Memory B cell (primary cell): Measurements from ENCODE around the gene SLC9A9.
A peak's percentile ranks its signal among the peaks of the same experiment; 100 is the strongest.

Source experiments
- ATAC-seq: fragments of 150-1000 bp; cut with Tn5 transposase; 2 replicates; pipeline ENCODE4 v1.10.0; 2021; ENCODE audit warnings: low read depth, mild to moderate bottlenecking, moderate library complexity
- DNase-seq, 2 donors: peaks; one replicate each; pipeline ENCODE4 v3.0.0; 2022; ENCODE audit warnings: low spot score in 2 of 2
- H3K27ac Mint-ChIP-seq: one replicate; pipeline ENCODE4 v1.8.0; 2022; ENCODE audit warnings: mild to moderate bottlenecking, moderate library complexity, mixed read lengths
- H3K27me3 Mint-ChIP-seq: one replicate; pipeline ENCODE4 v1.8.0; 2022; ENCODE audit warnings: mixed read lengths
- H3K36me3 Mint-ChIP-seq: one replicate; pipeline ENCODE4 v1.8.0; 2022; ENCODE audit warnings: mild to moderate bottlenecking, mixed read lengths
- H3K4me1 Mint-ChIP-seq: one replicate; pipeline ENCODE4 v1.8.0; 2022; ENCODE audit warnings: mixed read lengths
- H3K4me3 Mint-ChIP-seq: one replicate; pipeline ENCODE4 v1.8.0; 2022; ENCODE audit warnings: mild to moderate bottlenecking, moderate library complexity, mixed read lengths
- H3K9me3 Mint-ChIP-seq: one replicate; pipeline ENCODE4 v1.8.0; 2022; ENCODE audit warnings: mixed read lengths

SLC9A9 gene

DNA sequence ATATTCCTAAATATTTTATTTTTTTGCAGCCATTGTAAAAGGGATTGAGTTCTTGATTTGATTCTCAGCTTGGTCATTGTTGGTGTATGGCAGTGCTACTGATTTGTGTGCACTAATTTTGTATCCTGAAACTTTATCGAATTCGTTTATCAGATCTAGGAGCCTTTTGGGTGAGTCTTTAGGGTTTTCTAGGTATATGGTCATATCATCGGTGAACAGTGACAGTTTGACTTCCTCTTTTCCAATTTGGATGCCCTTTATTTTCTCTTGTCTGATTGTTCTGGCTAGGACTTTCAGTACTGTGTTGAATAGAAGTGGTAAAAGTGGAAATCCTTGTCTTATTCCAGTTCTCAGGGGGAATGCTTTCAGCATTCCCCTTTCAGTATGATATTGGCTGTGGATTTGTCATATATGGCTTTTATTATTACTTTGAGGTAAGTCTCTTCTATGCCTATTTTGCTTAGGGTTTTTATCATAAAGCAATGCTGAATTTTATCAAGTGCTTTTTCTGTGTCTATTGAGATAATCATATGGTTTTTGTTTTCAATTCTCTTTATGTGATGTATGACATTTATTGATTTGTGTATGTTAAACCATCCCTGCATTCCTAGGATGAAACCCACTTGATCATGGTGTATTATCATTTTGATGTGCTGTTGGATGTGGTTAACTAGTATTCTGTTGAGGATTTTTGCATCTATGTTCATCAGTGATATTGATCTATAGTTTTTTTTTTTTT lies 11.4 kb upstream of the SLC9A9 start:
- DNase-seq (no peak), ATAC-seq (no peak)
- Mint-ChIP-seq H3K27ac (no peak overlapping the region), H3K4me3 (no peak overlapping the region), H3K27me3 (peaks cover 4% of the 10 kb centered on the region), H3K9me3 (no peaks in the 10 kb centered on the region), H3K4me1 (no peaks in the 10 kb centered on the region), H3K36me3 (peaks cover 1% of the 10 kb centered on the region)

DNA sequence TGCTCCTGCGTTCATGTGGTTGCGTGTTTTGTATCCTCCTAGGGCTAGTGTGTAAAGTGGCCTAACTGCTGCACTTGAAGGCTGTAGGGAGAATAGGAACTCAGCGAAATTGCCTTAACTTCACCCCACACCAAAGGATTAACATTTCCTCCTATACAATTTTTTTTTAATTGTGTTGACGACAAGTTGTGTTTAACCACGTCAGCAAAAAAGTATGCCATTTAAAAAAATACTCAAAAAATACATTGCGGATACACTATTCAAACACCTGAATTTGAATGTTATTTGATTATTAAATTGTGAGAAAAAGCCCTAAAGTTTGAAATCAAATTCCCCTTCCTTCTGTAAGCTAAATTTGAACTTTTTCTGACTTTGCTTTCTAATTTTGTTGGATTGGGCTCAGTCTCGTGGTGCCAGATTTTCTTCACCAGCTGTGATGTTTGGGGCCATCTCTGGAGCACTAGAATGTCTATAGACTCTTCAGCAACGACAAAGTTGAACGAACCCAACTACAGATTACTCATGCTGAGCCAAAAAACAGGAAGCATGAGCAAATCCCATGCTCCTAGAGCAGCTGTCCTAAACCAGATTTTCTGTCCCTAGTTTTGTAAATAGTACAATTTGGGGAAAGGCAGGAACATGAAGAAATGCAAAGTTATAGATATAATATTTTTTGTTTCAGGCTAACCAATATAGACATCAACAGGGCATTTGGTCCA lies 8.1 kb upstream of the SLC9A9 start:
- H3K9me3 Mint-ChIP-seq: no peaks in the 10 kb centered on the region
- no peak overlapping the region for H3K4me3 Mint-ChIP-seq
- H3K36me3 Mint-ChIP-seq: peaks cover 1% of the 10 kb centered on the region
- H3K4me1 Mint-ChIP-seq: no peaks in the 10 kb centered on the region
- peaks cover 4% of the 10 kb centered on the region for H3K27me3 Mint-ChIP-seq
- ATAC-seq: no peak
- no peak overlapping the region for H3K27ac Mint-ChIP-seq
- no peak for DNase-seq

- DNase-seq: no peak
- Mint-ChIP-seq H3K4me3 (no peak overlapping the region), H3K36me3 (no peaks in the 10 kb centered on the region), H3K9me3 (no peaks in the 10 kb centered on the region), H3K27me3 (no peaks in the 10 kb centered on the region), H3K4me1 (no peaks in the 10 kb centered on the region), H3K27ac (no peak overlapping the region)
- no peak for ATAC-seq
These were observed 6.9 kb upstream of the SLC9A9 start for GRCh38 chr3:143855183-143855582.

GRCh38 chr3:143851331-143852017 lies 3.2 kb upstream of the SLC9A9 start:
- no peak for DNase-seq
- no peak for ATAC-seq
- no peaks in the 10 kb centered on the region for H3K27me3 Mint-ChIP-seq
- H3K36me3 Mint-ChIP-seq: no peaks in the 10 kb centered on the region
- H3K4me1 Mint-ChIP-seq: peaks cover 19% of the 10 kb centered on the region
- H3K27ac Mint-ChIP-seq: no peak overlapping the region
- no peak overlapping the region for H3K4me3 Mint-ChIP-seq
- H3K9me3 Mint-ChIP-seq: no peaks in the 10 kb centered on the region

- Mint-ChIP-seq H3K27me3 (no peaks in the 10 kb centered on the region), H3K4me3 (no peak overlapping the region), H3K4me1 (peaks cover 19% of the 10 kb centered on the region), H3K9me3 (no peaks in the 10 kb centered on the region), H3K36me3 (no peaks in the 10 kb centered on the region), H3K27ac (no peak overlapping the region)
- no peak for DNase-seq
- peak; percentile 17 for ATAC-seq
These were observed 2.6 kb upstream of the SLC9A9 start for GRCh38 chr3:143850877-143851276.

GRCh38 chr3:143849854-143850549 lies 1.7 kb upstream of the SLC9A9 start:
- no peaks in the 10 kb centered on the region for H3K9me3 Mint-ChIP-seq
- no peak overlapping the region for H3K27ac Mint-ChIP-seq
- peaks cover 23% of the 10 kb centered on the region for H3K4me1 Mint-ChIP-seq
- no peaks in the 10 kb centered on the region for H3K27me3 Mint-ChIP-seq
- no peaks in the 10 kb centered on the region for H3K36me3 Mint-ChIP-seq
- ATAC-seq (no peak), DNase-seq (no peak)
- H3K4me3 Mint-ChIP-seq: no peak overlapping the region

DNA sequence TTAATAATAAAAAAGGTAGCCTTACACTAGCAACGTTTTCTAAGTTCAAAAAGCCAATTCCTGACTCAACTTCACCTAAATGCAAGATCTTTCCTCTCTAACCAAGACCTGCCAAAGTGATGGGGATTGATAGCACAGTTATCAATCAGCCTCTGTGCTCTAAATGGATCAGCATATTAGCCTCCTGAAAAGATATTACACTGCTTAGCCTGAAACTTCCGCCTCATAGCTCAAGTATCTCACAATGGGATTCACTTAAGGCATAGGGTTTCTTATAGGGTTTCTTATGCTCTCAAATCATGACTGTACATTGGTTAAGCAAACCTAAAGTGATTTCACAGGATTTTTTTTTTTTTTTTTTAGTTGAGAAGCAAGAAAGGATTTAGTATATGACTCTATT lies 436 bp upstream of the SLC9A9 start:
- ATAC-seq (no peak), DNase-seq (no peak)
- Mint-ChIP-seq H3K9me3 (no peaks in the 10 kb centered on the region), H3K36me3 (no peaks in the 10 kb centered on the region), H3K4me3 (peak overlapping the region; percentile 99), H3K4me1 (peaks cover 25% of the 10 kb centered on the region), H3K27me3 (no peaks in the 10 kb centered on the region), H3K27ac (peak overlapping the region; percentile 95)

DNA sequence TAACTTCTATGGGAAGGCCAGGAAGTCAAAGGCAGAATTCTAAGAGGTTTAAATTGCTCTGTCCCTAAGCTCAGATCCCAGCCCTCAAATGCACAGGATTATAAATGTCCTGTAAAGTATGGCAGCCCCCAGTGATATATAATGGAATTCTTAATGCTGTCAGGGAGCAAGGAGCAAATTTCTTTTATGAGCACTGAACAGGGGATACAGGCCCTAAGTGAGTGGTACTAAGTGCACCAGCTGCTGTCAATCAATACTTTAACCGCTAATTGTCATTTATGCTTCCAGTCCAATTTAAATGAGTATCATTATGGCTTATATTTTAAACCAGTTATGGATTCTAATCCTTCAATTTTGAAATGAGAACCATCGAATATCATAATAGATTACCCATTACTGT lies 4.7 kb downstream of the SLC9A9 start:
- no peaks in the 10 kb centered on the region for H3K36me3 Mint-ChIP-seq
- H3K4me1 Mint-ChIP-seq: peaks cover 33% of the 10 kb centered on the region
- no peaks in the 10 kb centered on the region for H3K27me3 Mint-ChIP-seq
- H3K27ac Mint-ChIP-seq: no peak overlapping the region
- no peaks in the 10 kb centered on the region for H3K9me3 Mint-ChIP-seq
- no peak overlapping the region for H3K4me3 Mint-ChIP-seq
- ATAC-seq: no peak
- DNase-seq: no peak

GRCh38 chr3:143840636-143841035 lies 7.6 kb downstream of the SLC9A9 start:
- Mint-ChIP-seq H3K27ac (no peak overlapping the region), H3K4me1 (peaks cover 16% of the 10 kb centered on the region)

GRCh38 chr3:143839980-143840379 lies 8.3 kb downstream of the SLC9A9 start:
- Mint-ChIP-seq H3K36me3 (peaks cover 4% of the 10 kb centered on the region), H3K27me3 (no peaks in the 10 kb centered on the region), H3K4me3 (no peak overlapping the region), H3K27ac (no peak overlapping the region), H3K9me3 (no peaks in the 10 kb centered on the region), H3K4me1 (peaks cover 14% of the 10 kb centered on the region)
- DNase-seq (no peak), ATAC-seq (no peak)

More at GRCh38 chr3:143840636-143841035, 7.6 kb downstream of the SLC9A9 start:
- Mint-ChIP-seq H3K27me3 (no peaks in the 10 kb centered on the region), H3K36me3 (peaks cover 4% of the 10 kb centered on the region), H3K4me3 (no peak overlapping the region), H3K9me3 (no peaks in the 10 kb centered on the region)
- ATAC-seq: no peak
- DNase-seq: no peak

- peaks cover 4% of the 10 kb centered on the region for H3K36me3 Mint-ChIP-seq
- ATAC-seq (no peak), DNase-seq (no peak)
- no peaks in the 10 kb centered on the region for H3K27me3 Mint-ChIP-seq
- no peak overlapping the region for H3K4me3 Mint-ChIP-seq
- H3K4me1 Mint-ChIP-seq: peaks cover 18% of the 10 kb centered on the region
- H3K27ac Mint-ChIP-seq: no peak overlapping the region
- no peaks in the 10 kb centered on the region for H3K9me3 Mint-ChIP-seq
These were observed 11.2 kb downstream of the SLC9A9 start for GRCh38 chr3:143837076-143837475.

DNA sequence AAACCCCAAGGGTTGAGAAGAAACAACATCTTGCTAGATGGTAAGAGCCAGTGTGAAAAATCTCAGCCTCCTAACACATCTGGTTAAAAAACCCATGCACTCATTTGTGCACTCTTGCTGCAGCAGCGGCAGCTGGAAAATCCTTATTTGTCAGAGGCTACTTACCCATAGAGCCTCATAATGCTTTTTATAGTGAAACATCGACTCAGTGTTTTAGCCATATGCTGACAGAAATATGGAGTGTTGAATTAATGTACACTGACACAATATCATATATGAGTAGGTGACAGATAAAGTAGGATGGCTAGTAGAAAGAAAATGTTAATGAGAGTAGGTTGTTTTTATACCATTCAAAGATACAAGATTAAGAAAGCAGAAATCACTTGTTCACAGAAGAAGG lies 13.0 kb downstream of the SLC9A9 start:
- H3K27ac Mint-ChIP-seq: peak overlapping the region; percentile 42
- ATAC-seq (no peak), DNase-seq (no peak)
- H3K9me3 Mint-ChIP-seq: no peaks in the 10 kb centered on the region
- peaks cover 12% of the 10 kb centered on the region for H3K4me1 Mint-ChIP-seq
- peaks cover 4% of the 10 kb centered on the region for H3K36me3 Mint-ChIP-seq
- no peaks in the 10 kb centered on the region for H3K27me3 Mint-ChIP-seq
- no peak overlapping the region for H3K4me3 Mint-ChIP-seq

- Mint-ChIP-seq H3K27me3 (no peaks in the 10 kb centered on the region), H3K4me1 (peaks cover 9% of the 10 kb centered on the region), H3K4me3 (no peak overlapping the region), H3K36me3 (peaks cover 4% of the 10 kb centered on the region), H3K27ac (no peak overlapping the region), H3K9me3 (no peaks in the 10 kb centered on the region)
- no peak for ATAC-seq
- no peak for DNase-seq
These were observed 15.8 kb downstream of the SLC9A9 start for GRCh38 chr3:143832433-143832832.

DNA sequence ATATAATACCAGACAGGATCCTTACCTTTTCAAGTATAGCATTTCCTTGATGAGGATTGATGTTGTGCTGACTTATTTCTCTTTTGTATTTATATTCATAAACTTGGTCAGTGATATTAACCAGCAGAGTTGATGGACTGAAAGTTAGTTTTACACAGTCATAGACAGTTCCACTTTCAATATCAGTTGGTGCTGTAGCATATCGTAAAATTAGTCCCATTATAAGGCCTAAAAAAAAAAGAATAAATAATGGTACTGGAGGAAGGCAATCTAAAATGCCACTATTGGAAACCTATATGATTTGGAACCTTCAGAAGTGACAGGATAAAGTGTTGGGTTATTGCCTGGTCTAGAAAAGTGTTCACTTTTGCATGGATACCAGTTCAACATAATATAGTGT lies 16.3 kb downstream of the SLC9A9 start:
- Mint-ChIP-seq H3K4me3 (no peak overlapping the region), H3K4me1 (peaks cover 9% of the 10 kb centered on the region), H3K9me3 (no peaks in the 10 kb centered on the region), H3K27ac (no peak overlapping the region), H3K36me3 (peaks cover 4% of the 10 kb centered on the region), H3K27me3 (no peaks in the 10 kb centered on the region)
- ATAC-seq (peak; percentile 38), DNase-seq (no peak)
